ENCODE results near the gene NOL11.
"Not testable (repeated sequence)": the region's sequence is repeated elsewhere in the genome, so short reads cannot be mapped to it uniquely, and the experiment has no call there.

Gene NOL11

DNA sequence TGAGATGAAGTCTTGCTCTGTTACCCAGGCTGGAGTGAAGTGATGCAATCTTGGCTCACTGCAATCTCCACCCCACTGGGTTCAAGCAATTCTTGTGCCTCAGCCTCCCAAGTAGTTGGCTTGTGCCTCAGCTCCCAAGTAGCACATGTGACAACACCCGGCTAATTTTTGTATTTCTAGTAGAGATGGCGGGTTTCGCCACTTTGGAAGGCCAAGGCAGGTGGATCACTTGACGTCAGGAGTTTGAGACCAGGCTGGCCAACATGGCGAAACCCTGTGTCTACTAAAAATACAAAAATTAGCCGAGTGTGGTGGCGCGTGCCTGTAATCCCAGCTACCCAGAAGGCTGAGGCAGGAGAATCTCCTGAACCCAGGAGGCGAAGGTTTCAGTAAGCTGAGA, 39.0 kb downstream of the NOL11 start:
- H3K27ac ChIP-seq (replicated peaks); DNase-seq (ENCODE audit: low read depth in 1 of 2, low spot score in 1 of 2); H3K4me3 ChIP-seq (replicated peaks; ENCODE audit: insufficient read depth, low read length); H3K27me3 ChIP-seq (ENCODE audit: insufficient read depth, poor library complexity, severe bottlenecking): not testable (repeated sequence)

DNA sequence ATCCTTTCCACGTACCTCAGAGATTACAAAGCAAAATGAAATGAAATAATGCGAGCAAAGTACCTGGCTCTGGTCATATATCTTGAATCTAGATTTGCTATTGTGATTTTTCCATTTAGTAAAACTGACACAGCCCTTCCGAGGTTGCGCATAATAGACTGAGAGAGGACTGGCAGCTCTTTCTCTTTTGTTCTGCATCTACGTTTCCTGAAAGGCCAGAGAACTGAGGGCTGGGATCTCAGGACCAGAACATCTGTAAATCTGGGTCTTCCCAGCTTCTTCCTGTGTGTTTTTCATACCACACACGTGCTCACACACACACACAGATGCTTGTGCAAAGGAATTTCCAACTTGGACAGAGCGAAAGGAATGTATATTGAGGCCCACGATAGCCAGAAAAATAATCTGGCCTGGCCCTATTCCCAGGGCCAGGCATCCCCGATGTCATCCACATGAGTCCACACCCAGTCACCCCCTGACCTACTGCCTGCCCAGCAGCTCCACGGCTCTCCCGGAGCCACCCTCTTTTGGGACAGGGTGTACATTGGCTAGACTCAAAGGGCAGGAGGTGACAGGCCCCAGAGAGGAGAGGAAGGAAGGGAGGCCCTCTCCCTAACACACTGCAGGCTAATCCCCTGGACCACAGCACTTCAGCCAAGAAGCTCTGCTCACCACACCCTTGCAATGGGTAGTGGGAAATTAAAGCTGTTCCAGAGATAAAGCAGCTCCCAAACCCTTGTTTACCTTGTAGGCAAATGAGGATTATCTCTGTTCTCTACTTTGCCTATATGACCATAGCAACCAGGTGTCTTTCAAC, 41.8 kb downstream of the NOL11 start:
- no peak overlapping the region for H3K4me3 ChIP-seq (replicated peaks; ENCODE audit: insufficient read depth, low read length)
- H3K27ac ChIP-seq (replicated peaks) = no peak overlapping the region
- no peaks in the 10 kb centered on the region for H3K27me3 ChIP-seq (ENCODE audit: insufficient read depth, poor library complexity, severe bottlenecking)
- TF ChIP-seq POLR2AphosphoS5 (IDR thresholded peaks at IDR 0.05; ENCODE audit: low read depth) (no peak), GABPA (IDR thresholded peaks at IDR 0.05; ENCODE audit: low read depth) (no peak)
- TF ChIP-seq, protein P1, sequence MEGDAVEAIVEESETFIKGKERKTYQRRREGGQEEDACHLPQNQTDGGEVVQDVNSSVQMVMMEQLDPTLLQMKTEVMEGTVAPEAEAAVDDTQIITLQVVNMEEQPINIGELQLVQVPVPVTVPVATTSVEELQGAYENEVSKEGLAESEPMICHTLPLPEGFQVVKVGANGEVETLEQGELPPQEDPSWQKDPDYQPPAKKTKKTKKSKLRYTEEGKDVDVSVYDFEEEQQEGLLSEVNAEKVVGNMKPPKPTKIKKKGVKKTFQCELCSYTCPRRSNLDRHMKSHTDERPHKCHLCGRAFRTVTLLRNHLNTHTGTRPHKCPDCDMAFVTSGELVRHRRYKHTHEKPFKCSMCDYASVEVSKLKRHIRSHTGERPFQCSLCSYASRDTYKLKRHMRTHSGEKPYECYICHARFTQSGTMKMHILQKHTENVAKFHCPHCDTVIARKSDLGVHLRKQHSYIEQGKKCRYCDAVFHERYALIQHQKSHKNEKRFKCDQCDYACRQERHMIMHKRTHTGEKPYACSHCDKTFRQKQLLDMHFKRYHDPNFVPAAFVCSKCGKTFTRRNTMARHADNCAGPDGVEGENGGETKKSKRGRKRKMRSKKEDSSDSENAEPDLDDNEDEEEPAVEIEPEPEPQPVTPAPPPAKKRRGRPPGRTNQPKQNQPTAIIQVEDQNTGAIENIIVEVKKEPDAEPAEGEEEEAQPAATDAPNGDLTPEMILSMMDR (IDR thresholded peaks at IDR 0.05; ENCODE audit: insufficient read depth, low read length) = no peak
- no peak for DNase-seq (ENCODE audit: low read depth in 1 of 2, low spot score in 1 of 2)

DNA sequence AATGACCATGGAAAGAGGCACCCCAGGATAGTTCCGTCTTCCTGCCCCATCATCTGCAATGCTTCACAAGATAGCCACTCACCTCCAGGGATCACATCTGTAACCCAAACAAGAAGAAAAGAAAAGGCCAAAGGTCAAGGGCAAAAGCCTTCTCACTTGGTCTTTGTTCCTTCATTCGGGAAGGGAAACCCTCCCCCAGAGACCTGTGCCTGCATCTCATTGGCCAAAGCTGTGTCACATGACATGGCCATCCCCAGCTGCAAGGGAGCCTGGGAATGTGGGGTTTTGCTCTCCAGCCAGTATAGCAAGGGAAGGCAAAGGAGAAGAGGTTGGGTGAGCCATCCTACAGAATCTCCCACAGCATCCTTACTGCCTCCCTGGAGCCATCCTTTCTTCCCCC, 47.9 kb downstream of the NOL11 start:
- H3K4me3 ChIP-seq (replicated peaks; ENCODE audit: insufficient read depth, low read length) = no peak overlapping the region
- H3K27me3 ChIP-seq (ENCODE audit: insufficient read depth, poor library complexity, severe bottlenecking) = no peaks in the 10 kb centered on the region
- no peak overlapping the region for H3K27ac ChIP-seq (replicated peaks)
- DNase-seq (ENCODE audit: low read depth in 1 of 2, low spot score in 1 of 2) = no peak
- TF ChIP-seq POLR2AphosphoS5 (IDR thresholded peaks at IDR 0.05; ENCODE audit: low read depth) = no peak
- TF ChIP-seq, protein P1 (IDR thresholded peaks at IDR 0.05; ENCODE audit: insufficient read depth, low read length) = no peak
- TF ChIP-seq GABPA (IDR thresholded peaks at IDR 0.05; ENCODE audit: low read depth) = no peak
- TF ChIP-seq SPI1 (IDR thresholded peaks at IDR 0.05; ENCODE audit: borderline replicate concordance, low read depth) = no peak
- TF ChIP-seq, protein P2, sequence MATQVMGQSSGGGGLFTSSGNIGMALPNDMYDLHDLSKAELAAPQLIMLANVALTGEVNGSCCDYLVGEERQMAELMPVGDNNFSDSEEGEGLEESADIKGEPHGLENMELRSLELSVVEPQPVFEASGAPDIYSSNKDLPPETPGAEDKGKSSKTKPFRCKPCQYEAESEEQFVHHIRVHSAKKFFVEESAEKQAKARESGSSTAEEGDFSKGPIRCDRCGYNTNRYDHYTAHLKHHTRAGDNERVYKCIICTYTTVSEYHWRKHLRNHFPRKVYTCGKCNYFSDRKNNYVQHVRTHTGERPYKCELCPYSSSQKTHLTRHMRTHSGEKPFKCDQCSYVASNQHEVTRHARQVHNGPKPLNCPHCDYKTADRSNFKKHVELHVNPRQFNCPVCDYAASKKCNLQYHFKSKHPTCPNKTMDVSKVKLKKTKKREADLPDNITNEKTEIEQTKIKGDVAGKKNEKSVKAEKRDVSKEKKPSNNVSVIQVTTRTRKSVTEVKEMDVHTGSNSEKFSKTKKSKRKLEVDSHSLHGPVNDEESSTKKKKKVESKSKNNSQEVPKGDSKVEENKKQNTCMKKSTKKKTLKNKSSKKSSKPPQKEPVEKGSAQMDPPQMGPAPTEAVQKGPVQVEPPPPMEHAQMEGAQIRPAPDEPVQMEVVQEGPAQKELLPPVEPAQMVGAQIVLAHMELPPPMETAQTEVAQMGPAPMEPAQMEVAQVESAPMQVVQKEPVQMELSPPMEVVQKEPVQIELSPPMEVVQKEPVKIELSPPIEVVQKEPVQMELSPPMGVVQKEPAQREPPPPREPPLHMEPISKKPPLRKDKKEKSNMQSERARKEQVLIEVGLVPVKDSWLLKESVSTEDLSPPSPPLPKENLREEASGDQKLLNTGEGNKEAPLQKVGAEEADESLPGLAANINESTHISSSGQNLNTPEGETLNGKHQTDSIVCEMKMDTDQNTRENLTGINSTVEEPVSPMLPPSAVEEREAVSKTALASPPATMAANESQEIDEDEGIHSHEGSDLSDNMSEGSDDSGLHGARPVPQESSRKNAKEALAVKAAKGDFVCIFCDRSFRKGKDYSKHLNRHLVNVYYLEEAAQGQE (IDR thresholded peaks at IDR 0.05; ENCODE audit: insufficient replicate concordance, low read depth) = no peak

DNA sequence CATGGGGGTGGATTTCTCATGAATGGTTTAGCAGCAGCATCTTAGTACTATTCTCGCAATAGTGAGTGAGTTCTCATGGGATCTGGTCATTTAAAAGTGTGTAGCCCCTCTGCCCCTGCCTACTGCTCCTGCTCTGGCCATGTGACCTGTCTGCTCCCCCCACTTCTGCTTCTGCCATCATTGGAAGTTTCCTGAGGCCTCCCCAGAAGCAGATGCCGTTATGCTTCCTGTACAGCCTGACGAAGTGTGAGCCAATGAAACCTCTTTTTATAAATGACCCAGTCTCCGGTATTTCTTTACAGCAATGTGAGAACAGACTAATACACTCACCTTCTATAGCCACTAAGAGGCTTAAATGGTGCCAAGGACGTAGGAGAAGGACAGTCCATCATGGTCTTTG, 51.5 kb downstream of the NOL11 start:
- no peak overlapping the region for H3K4me3 ChIP-seq (replicated peaks; ENCODE audit: insufficient read depth, low read length)
- no peaks in the 10 kb centered on the region for H3K27me3 ChIP-seq (ENCODE audit: insufficient read depth, poor library complexity, severe bottlenecking)
- TF ChIP-seq, protein P1 (IDR thresholded peaks at IDR 0.05; ENCODE audit: insufficient read depth, low read length) = no peak
- TF ChIP-seq, protein P2 (IDR thresholded peaks at IDR 0.05; ENCODE audit: insufficient replicate concordance, low read depth) = no peak
- no peak for TF ChIP-seq GABPA (IDR thresholded peaks at IDR 0.05; ENCODE audit: low read depth)
- no peak for TF ChIP-seq POLR2AphosphoS5 (IDR thresholded peaks at IDR 0.05; ENCODE audit: low read depth)
- no peak; the same call in 1 of the 2 replicates for TF ChIP-seq SPI1 (IDR thresholded peaks at IDR 0.05; ENCODE audit: borderline replicate concordance, low read depth)
- DNase-seq (ENCODE audit: low read depth in 1 of 2, low spot score in 1 of 2) = peak in 1 of 2 experiments; percentile 25
- no peak overlapping the region for H3K27ac ChIP-seq (replicated peaks)

Data from HL-60 (cell line).